ENCODE measurements around the gene MAPK11.

GRCh38 chr22:50274311-50274710 lies 4.1 kb upstream of the MAPK11 start:
- TF ChIP-seq EZH2 (IDR thresholded peaks at IDR 0.05; ENCODE audit: low read length, unreplicated experiment) (no peak), CTCF (conservative IDR thresholded peaks at IDR 0.05; ENCODE audit: low read depth, low read length) (no peak)
